Heart left ventricle (tissue), 13 donors: ENCODE measurements around the gene GFM2.

Experiments used
- POLR2A ChIP-seq, 2 donors: fragments of 450-650 bp; IDR thresholded peaks; one replicate each; pipeline ENCODE4 v1.6.1; 2017; ENCODE audit warnings: antibody characterized with exemption in 2 of 2, mild to moderate bottlenecking in 2 of 2, moderate library complexity in 2 of 2
- TF ChIP-seq, protein P1 (sequence below), 12 donors: fragments of 200-600 bp; sonication (generic) in 4 of 12; IDR thresholded peaks; one replicate each; pipeline versions ENCODE4 v1.5.0 to v1.8.0; 2018 to 2022; ENCODE audit warnings: antibody characterized with exemption in 12 of 12, mild to moderate bottlenecking in 5 of 12
- donor health status: ischemic (EF 13 %, LVEDD 7.1; RV severe dilation, severe dysfunction).
- donor health status: DM: no; HTN: yes; CAD: no.
- donor health status: DM: no; HTN: no; CAD: no.
- donor health status: ischemic (EF 25% LVEDD 6.9; RV normal size, moderate dysfunction).
- donor health status: ischemic (EF 25% LVEDD 5.7; RV mildly dilated, moderate dysfunction).
- donor health status: ischemic (EF 35%, LVEDD 5.7; RV mildly dilated, moderate dysfunction).
- donor health status: nonischemic (EF 11% LVEDD 7.7; RV severe dilation, severe dysfunction).
- donor health status: DM: yes; HTN: yes; CAD: no.
- donor health status: PGD.
- donor health status: ischemic (EF 29% LVEDD 5.4; RV normal size, mild dysfunction).
- donor health status: nonischemic (EF 23%, LVEDD 6.1; RV moderate dilation, normal function).

DNA sequence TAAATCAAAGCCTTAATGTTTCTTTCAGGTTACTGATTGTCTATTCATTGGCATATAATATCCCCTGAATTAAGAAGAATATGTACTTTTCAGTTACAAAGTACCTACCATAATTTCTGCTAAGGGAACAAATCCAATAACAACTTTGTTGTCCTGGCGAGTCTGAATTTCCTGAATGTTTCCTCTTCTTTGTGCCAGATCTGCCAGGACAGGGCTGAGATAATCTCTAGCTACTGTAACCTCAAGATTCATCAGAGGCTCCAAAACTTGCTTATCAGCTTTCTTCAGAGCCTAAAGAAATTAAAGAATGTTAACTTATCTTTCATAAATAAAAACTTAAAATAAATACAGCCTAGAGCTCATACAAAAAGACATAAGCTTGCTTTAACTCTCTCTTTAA is 44.6 kb downstream of the GFM2 start:
- no peak for TF ChIP-seq POLR2A (IDR thresholded peaks at IDR 0.05)
- TF ChIP-seq, protein P1, sequence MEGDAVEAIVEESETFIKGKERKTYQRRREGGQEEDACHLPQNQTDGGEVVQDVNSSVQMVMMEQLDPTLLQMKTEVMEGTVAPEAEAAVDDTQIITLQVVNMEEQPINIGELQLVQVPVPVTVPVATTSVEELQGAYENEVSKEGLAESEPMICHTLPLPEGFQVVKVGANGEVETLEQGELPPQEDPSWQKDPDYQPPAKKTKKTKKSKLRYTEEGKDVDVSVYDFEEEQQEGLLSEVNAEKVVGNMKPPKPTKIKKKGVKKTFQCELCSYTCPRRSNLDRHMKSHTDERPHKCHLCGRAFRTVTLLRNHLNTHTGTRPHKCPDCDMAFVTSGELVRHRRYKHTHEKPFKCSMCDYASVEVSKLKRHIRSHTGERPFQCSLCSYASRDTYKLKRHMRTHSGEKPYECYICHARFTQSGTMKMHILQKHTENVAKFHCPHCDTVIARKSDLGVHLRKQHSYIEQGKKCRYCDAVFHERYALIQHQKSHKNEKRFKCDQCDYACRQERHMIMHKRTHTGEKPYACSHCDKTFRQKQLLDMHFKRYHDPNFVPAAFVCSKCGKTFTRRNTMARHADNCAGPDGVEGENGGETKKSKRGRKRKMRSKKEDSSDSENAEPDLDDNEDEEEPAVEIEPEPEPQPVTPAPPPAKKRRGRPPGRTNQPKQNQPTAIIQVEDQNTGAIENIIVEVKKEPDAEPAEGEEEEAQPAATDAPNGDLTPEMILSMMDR (IDR thresholded peaks at IDR 0.05) = no peak
